ENCODE data around the gene NUBPL.
"Not testable (repeated sequence)": the region's sequence is repeated elsewhere in the genome, so short reads cannot be mapped to it uniquely, and the experiment has no call there.

The NUBPL gene

DNA sequence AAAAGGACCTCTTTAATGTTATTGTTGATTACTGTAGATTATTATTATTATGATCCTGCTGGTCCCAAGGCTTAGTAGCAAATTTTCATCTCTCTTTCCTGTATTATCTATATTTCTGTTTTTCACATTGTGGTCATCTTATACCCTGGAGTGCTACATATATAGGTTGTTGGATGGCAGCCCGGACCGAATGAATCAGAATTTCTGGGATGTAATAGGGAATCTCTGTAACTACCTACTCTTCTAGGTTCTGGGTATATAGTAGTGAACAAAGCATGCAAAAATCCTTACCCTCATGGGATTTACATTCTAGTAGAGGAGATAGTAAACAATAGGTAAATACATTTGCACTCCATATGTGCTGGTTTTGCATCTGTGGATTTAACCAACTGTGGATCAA is 31.4 kb downstream of the NUBPL start:
- Mint-ChIP-seq H3K4me3 (no peak overlapping the region), H3K36me3 (peaks cover 10% of the 10 kb centered on the region), H3K27ac (no peak overlapping the region), H3K9me3 (no peaks in the 10 kb centered on the region), H3K4me1 (peaks cover 9% of the 10 kb centered on the region), H3K27me3 (no peaks in the 10 kb centered on the region)
- no peak for ATAC-seq (ENCODE audit: low read depth)
- DNase-seq (ENCODE audit: low spot score in 2 of 2), result no peak

DNA sequence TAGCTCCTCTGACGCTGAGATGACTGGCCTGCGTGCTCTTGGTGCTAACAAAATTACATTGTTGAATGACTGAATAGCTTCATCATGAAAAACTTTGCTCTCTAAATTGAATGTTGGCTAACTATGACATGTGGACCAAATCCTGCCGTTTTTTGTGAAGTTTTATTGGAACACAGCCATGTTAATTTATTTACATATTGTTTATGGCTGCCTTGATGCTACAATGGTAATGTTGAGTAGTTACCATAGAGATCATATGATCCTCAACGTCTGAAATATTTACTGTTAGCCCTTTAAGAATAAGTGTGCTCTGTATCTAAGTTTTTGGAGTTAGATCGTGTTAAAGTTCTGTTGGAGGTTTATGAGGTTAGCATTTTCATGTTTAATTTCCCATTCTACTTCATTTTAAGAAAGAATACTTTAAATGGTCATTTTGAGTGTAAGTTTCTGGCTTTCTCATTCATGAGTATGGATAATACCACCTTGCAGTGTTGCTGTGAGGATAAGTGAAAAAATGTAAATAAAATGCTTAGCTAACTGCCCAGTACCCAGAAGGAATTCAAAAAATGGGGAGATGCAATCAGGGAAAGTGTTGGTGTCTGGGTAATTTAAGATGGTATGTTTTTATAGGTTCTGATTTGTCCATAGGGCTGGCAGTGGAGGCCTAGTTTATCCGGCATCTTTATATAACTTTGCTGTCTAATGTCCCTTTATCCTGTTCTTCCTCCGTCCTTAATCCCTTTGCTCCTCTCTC is 35.3 kb downstream of the NUBPL start:
- Mint-ChIP-seq H3K4me3 (no peak overlapping the region), H3K4me1 (peaks cover 9% of the 10 kb centered on the region), H3K27ac (no peak overlapping the region), H3K36me3 (peaks cover 27% of the 10 kb centered on the region), H3K9me3 (no peaks in the 10 kb centered on the region), H3K27me3 (no peaks in the 10 kb centered on the region)
- DNase-seq (ENCODE audit: low spot score in 2 of 2), result no peak
- ATAC-seq (ENCODE audit: low read depth), result no peak

DNA sequence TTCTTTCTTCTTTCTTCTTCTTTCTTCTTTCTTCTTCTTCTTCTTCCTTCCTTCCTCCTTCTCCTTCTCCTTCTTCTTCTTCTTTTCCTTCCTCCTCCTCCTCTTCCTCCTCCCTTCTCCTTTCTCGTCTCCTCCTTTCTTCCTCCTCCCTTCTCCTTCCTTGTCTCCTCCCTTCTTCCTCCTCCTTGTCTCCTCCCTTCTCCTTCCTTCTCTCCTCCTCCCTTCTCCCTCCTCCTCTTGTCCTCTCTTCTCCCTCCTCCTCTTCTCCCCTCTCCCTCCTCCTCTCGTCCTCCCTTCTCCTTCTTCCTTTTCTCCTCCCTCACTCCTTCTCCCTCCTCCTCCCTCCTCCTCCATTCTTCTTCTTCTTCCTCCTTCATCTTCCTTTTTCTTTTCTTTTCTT is 44.5 kb downstream of the NUBPL start:
- no peak for ATAC-seq (ENCODE audit: low read depth)
- H3K36me3 Mint-ChIP-seq, result peaks cover 34% of the 10 kb centered on the region
- no peak overlapping the region for H3K27ac Mint-ChIP-seq
- no peaks in the 10 kb centered on the region for H3K27me3 Mint-ChIP-seq
- DNase-seq (ENCODE audit: low spot score in 2 of 2), result no peak
- peaks cover 3% of the 10 kb centered on the region for H3K4me1 Mint-ChIP-seq
- no peak overlapping the region for H3K4me3 Mint-ChIP-seq
- peaks cover 14% of the 10 kb centered on the region for H3K9me3 Mint-ChIP-seq

GRCh38 chr14:31611778-31612433 is 50.7 kb downstream of the NUBPL start:
- H3K4me1 Mint-ChIP-seq, result peaks cover 2% of the 10 kb centered on the region
- H3K4me3 Mint-ChIP-seq, result no peak overlapping the region
- no peaks in the 10 kb centered on the region for H3K27me3 Mint-ChIP-seq
- peaks cover 33% of the 10 kb centered on the region for H3K36me3 Mint-ChIP-seq
- H3K27ac Mint-ChIP-seq, result no peak overlapping the region
- peaks cover 17% of the 10 kb centered on the region for H3K9me3 Mint-ChIP-seq
- DNase-seq (ENCODE audit: low spot score in 2 of 2) (no peak), ATAC-seq (ENCODE audit: low read depth) (no peak)

- H3K36me3 Mint-ChIP-seq, result peaks cover 31% of the 10 kb centered on the region
- peaks cover 5% of the 10 kb centered on the region for H3K4me1 Mint-ChIP-seq
- H3K9me3 Mint-ChIP-seq, result peaks cover 17% of the 10 kb centered on the region
- no peak overlapping the region for H3K4me3 Mint-ChIP-seq
- no peak overlapping the region for H3K27ac Mint-ChIP-seq
- DNase-seq (ENCODE audit: low spot score in 2 of 2) (no peak), ATAC-seq (ENCODE audit: low read depth) (no peak)
- no peaks in the 10 kb centered on the region for H3K27me3 Mint-ChIP-seq
Observed at GRCh38 chr14:31613188-31613587, 52.0 kb downstream of the NUBPL start.

- DNase-seq (ENCODE audit: low spot score in 2 of 2); ATAC-seq (ENCODE audit: low read depth); H3K27ac Mint-ChIP-seq; H3K27me3 Mint-ChIP-seq; H3K4me3 Mint-ChIP-seq; H3K4me1 Mint-ChIP-seq: not testable (repeated sequence)
- peaks cover 65% of the 10 kb centered on the region for H3K36me3 Mint-ChIP-seq
- H3K9me3 Mint-ChIP-seq, result peaks cover 30% of the 10 kb centered on the region
Observed at GRCh38 chr14:31618884-31619283, 57.7 kb downstream of the NUBPL start.

GRCh38 chr14:31619440-31619839 is 58.2 kb downstream of the NUBPL start:
- no peak overlapping the region for H3K4me3 Mint-ChIP-seq
- H3K9me3 Mint-ChIP-seq, result peaks cover 33% of the 10 kb centered on the region
- DNase-seq (ENCODE audit: low spot score in 2 of 2) (no peak), ATAC-seq (ENCODE audit: low read depth) (no peak)
- H3K27ac Mint-ChIP-seq, result no peak overlapping the region
- peaks cover 68% of the 10 kb centered on the region for H3K36me3 Mint-ChIP-seq
- peaks cover 5% of the 10 kb centered on the region for H3K4me1 Mint-ChIP-seq
- H3K27me3 Mint-ChIP-seq, result no peaks in the 10 kb centered on the region

DNA sequence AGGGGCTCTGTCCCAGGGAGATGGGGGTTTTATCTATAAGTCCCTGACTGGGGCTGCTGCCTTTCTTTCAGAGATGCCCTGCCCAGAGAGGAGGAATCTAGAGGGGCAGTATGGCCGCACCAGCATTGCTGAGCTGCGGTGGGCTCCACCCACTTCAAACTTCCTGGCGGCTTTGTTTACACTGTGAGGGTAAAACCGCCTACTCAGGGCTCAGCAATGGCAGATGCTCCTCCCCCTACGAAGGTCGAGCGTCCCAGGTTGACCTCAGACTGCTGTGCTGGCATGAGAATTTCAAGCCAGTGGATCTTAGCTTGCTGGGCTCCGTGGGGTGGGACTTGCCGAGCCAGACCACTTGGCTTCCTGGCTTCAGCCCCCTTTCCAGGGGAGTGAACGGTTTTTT is 59.7 kb downstream of the NUBPL start:
- H3K27ac Mint-ChIP-seq; DNase-seq (ENCODE audit: low spot score in 2 of 2); ATAC-seq (ENCODE audit: low read depth); H3K27me3 Mint-ChIP-seq; H3K4me1 Mint-ChIP-seq; H3K4me3 Mint-ChIP-seq: not testable (repeated sequence)
- Mint-ChIP-seq H3K36me3 (peaks cover 65% of the 10 kb centered on the region), H3K9me3 (peaks cover 32% of the 10 kb centered on the region)

DNA sequence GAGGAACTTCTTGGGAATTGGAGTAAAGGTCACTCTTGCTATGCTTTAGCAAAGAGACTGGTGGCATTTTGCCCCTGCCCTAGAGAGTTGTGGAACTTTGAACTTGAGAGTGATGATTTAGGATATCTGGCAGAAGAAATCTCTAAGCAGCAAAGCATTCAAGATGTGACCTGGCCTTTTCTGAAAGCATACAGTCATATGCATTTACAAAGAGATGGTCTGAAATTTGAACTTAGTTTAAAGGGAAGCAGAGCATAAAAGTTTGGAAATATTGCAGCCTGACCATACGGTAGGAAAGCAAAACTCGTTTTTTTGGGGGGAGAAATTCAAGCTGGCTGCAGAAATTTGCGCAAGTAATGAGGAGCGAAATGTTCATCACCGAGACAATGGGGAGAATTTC is 60.9 kb downstream of the NUBPL start:
- Mint-ChIP-seq H3K27ac (no peak overlapping the region), H3K36me3 (peaks cover 59% of the 10 kb centered on the region), H3K4me3 (no peak overlapping the region), H3K9me3 (peaks cover 32% of the 10 kb centered on the region), H3K27me3 (no peaks in the 10 kb centered on the region), H3K4me1 (peaks cover 4% of the 10 kb centered on the region)
- DNase-seq (ENCODE audit: low spot score in 2 of 2) (no peak), ATAC-seq (ENCODE audit: low read depth) (no peak)

DNA sequence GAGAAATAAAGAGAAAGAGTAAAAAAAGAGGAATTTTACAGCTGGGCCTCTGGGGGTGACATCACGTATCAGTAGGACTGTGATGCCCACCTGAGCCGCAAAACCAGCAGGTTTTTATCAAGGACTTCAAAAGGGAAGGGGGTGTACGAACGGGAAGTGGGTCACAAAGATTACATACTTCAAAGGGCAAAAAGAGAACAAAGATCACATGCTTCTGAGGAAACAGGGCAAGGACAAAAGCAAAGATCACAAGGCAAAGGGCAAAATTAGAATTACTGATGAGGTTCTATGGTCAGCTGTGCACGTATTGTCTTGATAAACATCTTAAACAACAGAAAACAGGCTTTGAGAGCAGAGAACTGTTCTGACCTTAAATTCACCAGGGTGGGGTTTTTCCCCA is 91.7 kb downstream of the NUBPL start:
- not testable (repeated sequence) for ATAC-seq (ENCODE audit: low read depth); H3K4me3 Mint-ChIP-seq; H3K4me1 Mint-ChIP-seq; H3K27me3 Mint-ChIP-seq; DNase-seq (ENCODE audit: low spot score in 2 of 2); H3K27ac Mint-ChIP-seq; H3K9me3 Mint-ChIP-seq
- peaks cover 32% of the 10 kb centered on the region for H3K36me3 Mint-ChIP-seq

DNA sequence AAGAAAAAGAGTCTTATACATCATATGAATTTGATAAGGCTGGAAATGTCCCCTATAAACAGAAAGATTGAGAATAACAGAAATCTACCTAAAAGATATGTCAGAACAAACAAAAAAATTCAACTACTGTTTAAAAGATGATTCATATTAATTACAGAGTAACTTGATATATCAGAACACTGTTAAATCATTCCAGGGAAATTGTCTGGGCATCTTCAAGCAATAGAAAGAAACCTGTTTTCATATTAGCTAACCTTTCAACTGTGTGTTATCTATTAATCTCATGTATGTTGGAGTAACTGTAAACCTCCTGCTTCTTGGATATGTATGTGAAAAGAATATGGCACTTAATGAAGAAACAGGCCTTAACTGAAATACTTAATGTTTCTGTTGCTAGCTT is 96.7 kb downstream of the NUBPL start:
- no peak for DNase-seq (ENCODE audit: low spot score in 2 of 2)
- Mint-ChIP-seq H3K36me3 (peaks cover 21% of the 10 kb centered on the region), H3K27ac (no peak overlapping the region), H3K4me3 (no peak overlapping the region), H3K9me3 (peaks cover 5% of the 10 kb centered on the region), H3K27me3 (no peaks in the 10 kb centered on the region), H3K4me1 (peaks cover 7% of the 10 kb centered on the region)
- ATAC-seq (ENCODE audit: low read depth), result no peak

- Mint-ChIP-seq H3K36me3 (peaks cover 20% of the 10 kb centered on the region), H3K27me3 (no peaks in the 10 kb centered on the region), H3K4me1 (peaks cover 7% of the 10 kb centered on the region), H3K9me3 (peaks cover 5% of the 10 kb centered on the region), H3K4me3 (no peak overlapping the region), H3K27ac (no peak overlapping the region)
- DNase-seq (ENCODE audit: low spot score in 2 of 2) (no peak), ATAC-seq (ENCODE audit: low read depth) (no peak)
Observed at GRCh38 chr14:31659278-31659677, 98.1 kb downstream of the NUBPL start.

GRCh38 chr14:31660191-31660590 is 99.0 kb downstream of the NUBPL start:
- Mint-ChIP-seq H3K4me3 (no peak overlapping the region), H3K27ac (no peak overlapping the region), H3K27me3 (no peaks in the 10 kb centered on the region), H3K9me3 (peaks cover 9% of the 10 kb centered on the region), H3K4me1 (peaks cover 7% of the 10 kb centered on the region), H3K36me3 (peaks cover 23% of the 10 kb centered on the region)
- DNase-seq (ENCODE audit: low spot score in 2 of 2) (no peak), ATAC-seq (ENCODE audit: low read depth) (no peak)

DNA sequence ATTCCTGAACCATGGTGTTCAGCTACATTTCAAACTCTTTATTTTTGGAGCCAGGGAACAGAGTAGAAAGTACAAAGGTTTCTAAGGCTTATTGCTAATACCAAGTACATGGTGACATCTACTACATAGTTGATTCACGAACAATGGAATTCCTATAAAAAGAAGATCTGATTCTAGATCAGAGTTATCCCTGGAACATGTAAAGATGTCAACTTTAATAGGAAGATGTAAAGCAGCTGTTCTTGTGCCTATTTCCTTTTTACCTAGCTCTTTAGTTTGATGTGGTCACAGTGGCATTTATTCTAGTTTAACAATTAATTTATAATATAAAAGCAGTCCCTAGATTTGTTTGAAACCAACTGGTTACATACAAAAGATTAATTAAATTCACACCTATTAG is 99.5 kb downstream of the NUBPL start:
- no peak overlapping the region for H3K4me3 Mint-ChIP-seq
- H3K36me3 Mint-ChIP-seq, result peaks cover 27% of the 10 kb centered on the region
- H3K27ac Mint-ChIP-seq, result no peak overlapping the region
- no peaks in the 10 kb centered on the region for H3K27me3 Mint-ChIP-seq
- ATAC-seq (ENCODE audit: low read depth) (no peak), DNase-seq (ENCODE audit: low spot score in 2 of 2) (no peak)
- peaks cover 7% of the 10 kb centered on the region for H3K4me1 Mint-ChIP-seq
- peaks cover 14% of the 10 kb centered on the region for H3K9me3 Mint-ChIP-seq

DNA sequence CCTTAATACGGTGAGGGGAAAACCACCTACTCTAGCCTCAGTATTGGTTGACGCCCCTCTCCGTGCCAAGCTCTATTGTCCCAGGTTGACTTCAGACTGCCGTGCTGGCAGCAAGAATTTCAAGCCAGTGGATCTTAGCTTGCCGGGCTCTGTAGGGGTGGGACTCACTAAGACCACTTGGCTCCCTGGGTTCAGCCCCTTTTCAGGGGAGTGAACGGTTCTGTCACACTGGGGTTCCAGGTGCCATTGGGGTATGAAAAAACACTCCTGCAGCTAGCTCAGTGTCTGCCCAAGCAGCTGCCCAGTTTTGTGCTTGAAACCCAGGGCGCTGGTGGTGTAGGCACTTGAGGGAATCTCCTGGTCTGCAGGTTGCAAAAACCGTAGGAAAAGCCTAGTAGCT is 107.1 kb downstream of the NUBPL start:
- H3K36me3 Mint-ChIP-seq, result peaks cover 44% of the 10 kb centered on the region
- H3K9me3 Mint-ChIP-seq, result peaks cover 15% of the 10 kb centered on the region
- no peaks in the 10 kb centered on the region for H3K4me1 Mint-ChIP-seq
- no peak overlapping the region for H3K4me3 Mint-ChIP-seq
- no peak for ATAC-seq (ENCODE audit: low read depth)
- no peak for DNase-seq (ENCODE audit: low spot score in 2 of 2)
- H3K27ac Mint-ChIP-seq, result no peak overlapping the region
- no peaks in the 10 kb centered on the region for H3K27me3 Mint-ChIP-seq

All from memory B cell (primary cell).